Forelimb muscle (tissue), 1 donor: Measurements from ENCODE around the gene ZNF83. TPM values are rescaled to one million over a fixed set of nuclear protein-coding genes. Genes with fewer than 3 reads are reported as not detected.
"Not testable (repeated sequence)": the region's sequence is repeated elsewhere in the genome, so short reads cannot be mapped to it uniquely, and the experiment has no call there.

Source experiments
- DNase-seq: peaks from one replicate; pipeline ENCODE4 v3.0.0-alpha.2; 2013; ENCODE audit warnings: low read depth
- polyA plus RNA-seq: library from polyadenylated mRNA; unstranded; fragments of 120-200 nt; gene quantifications from one replicate; pipeline ENCODE4 v1.2.1, GENCODE V29; 2013; ENCODE audit not compliant: insufficient read length

ZNF83 gene
- polyA plus RNA-seq, result 53.9 TPM

GRCh38 chr19:52637718-52638585 is at the start of gene ZNF83:
ZNF83 (minus strand) TSS chr19:52638355.
- DNase-seq, result peak; percentile 66

GRCh38 chr19:52687684-52688083 is 49.5 kb upstream of the ZNF83 start:
- no peak for DNase-seq

GRCh38 chr19:52685811-52686210 is 47.7 kb upstream of the ZNF83 start:
- no peak for DNase-seq

GRCh38 chr19:52681216-52681615 is 43.1 kb upstream of the ZNF83 start:
- DNase-seq, result not testable (repeated sequence)

- no peak for DNase-seq
Measured at GRCh38 chr19:52679598-52679997, 41.4 kb upstream of the ZNF83 start.

GRCh38 chr19:52675239-52675638 is 37.1 kb upstream of the ZNF83 start:
- DNase-seq, result not testable (repeated sequence)

- no peak for DNase-seq
Measured at GRCh38 chr19:52673014-52673413, 34.9 kb upstream of the ZNF83 start.

- DNase-seq, result no peak
Measured at GRCh38 chr19:52670046-52670445, 31.9 kb upstream of the ZNF83 start.

- no peak for DNase-seq
Measured at GRCh38 chr19:52669586-52669985, 31.4 kb upstream of the ZNF83 start.

GRCh38 chr19:52667972-52668371 is 29.8 kb upstream of the ZNF83 start:
- no peak for DNase-seq

GRCh38 chr19:52666506-52666905 is 28.4 kb upstream of the ZNF83 start:
- no peak for DNase-seq

- DNase-seq, result no peak
Measured at GRCh38 chr19:52665529-52665928, 27.4 kb upstream of the ZNF83 start.

GRCh38 chr19:52665027-52665426 is 26.9 kb upstream of the ZNF83 start:
- DNase-seq, result no peak

GRCh38 chr19:52664461-52664860 is 26.3 kb upstream of the ZNF83 start:
- DNase-seq, result no peak

- DNase-seq, result no peak
Measured at GRCh38 chr19:52662631-52663030, 24.5 kb upstream of the ZNF83 start.

GRCh38 chr19:52660981-52661380 is 22.8 kb upstream of the ZNF83 start:
- no peak for DNase-seq

GRCh38 chr19:52659013-52659412 is 20.9 kb upstream of the ZNF83 start:
- no peak for DNase-seq

GRCh38 chr19:52658595-52658994 is 20.4 kb upstream of the ZNF83 start:
- no peak for DNase-seq

GRCh38 chr19:52653161-52653560 is 15.0 kb upstream of the ZNF83 start:
- no peak for DNase-seq

- DNase-seq, result no peak
Measured at GRCh38 chr19:52651956-52652355, 13.8 kb upstream of the ZNF83 start.

- DNase-seq, result no peak
Measured at GRCh38 chr19:52648336-52649016, 10.3 kb upstream of the ZNF83 start.

- DNase-seq, result no peak
Measured at GRCh38 chr19:52646571-52647217, 8.5 kb upstream of the ZNF83 start.

GRCh38 chr19:52640916-52641315 is 2.8 kb upstream of the ZNF83 start:
- DNase-seq, result no peak
